Colonic mucosa (tissue), 4 donors: ENCODE results near the gene VPS4A. TPM values are rescaled to one million over a fixed set of nuclear protein-coding genes. Genes with fewer than 3 reads are reported as not detected.

Source experiments
- DNase-seq: peaks from one replicate; pipeline ENCODE4 v3.0.0-alpha.2; 2020
- H3K27ac ChIP-seq: fragments of 200-600 bp; one replicate; pipeline ENCODE4 v1.8.0; 2021
- H3K27me3 ChIP-seq: fragments of 200-600 bp; one replicate; pipeline ENCODE4 v1.8.0; 2021
- H3K36me3 ChIP-seq: fragments of 200-600 bp; one replicate; pipeline ENCODE4 v1.8.0; 2021
- H3K4me1 ChIP-seq: fragments of 200-600 bp; one replicate; pipeline ENCODE4 v1.8.0; 2021; ENCODE audit warnings: mild to moderate bottlenecking
- H3K4me3 ChIP-seq: fragments of 200-600 bp; one replicate; pipeline ENCODE4 v1.8.0; 2021
- H3K9ac ChIP-seq, 2 donors: one replicate each; pipeline ENCODE4 v1.7.0; 2013; ENCODE audit warnings: control low read depth in 2 of 2, low read depth in 2 of 2, low read length in 2 of 2
- H3K9me3 ChIP-seq: fragments of 200-600 bp; one replicate; pipeline ENCODE4 v1.8.0; 2021
- intact Hi-C: fragments of 100-400 bp; cut with DNase I; formaldehyde crosslinking; loops from one replicate; pipeline ENCODE4 v1.14.1; 2022
- total RNA-seq, 2 donors: library from RNA; stranded (reverse); fragmentation: NEBNext Ultra II Directional in 1 of 2; extraction: Animal tissue kit (Norgen Biotek cat#: 25700) in 1 of 2; gene quantifications; one replicate each; pipeline ENCODE4 v1.2.1, GENCODE V29; 2021
- TF ChIP-seq, protein P1 (sequence below): fragments of 200-600 bp; IDR thresholded peaks from one replicate; pipeline ENCODE4 v1.8.0; 2022; ENCODE audit warnings: antibody characterized with exemption, mild to moderate bottlenecking
- donor health status: healthy.
- donor health status: DM: no; HTN: no; CAD: no.
- donor health status: DM: no; HTN: no; CAD: no.

Gene VPS4A
- total RNA-seq, 2 donors from 2014 or later: 32.0 to 33.6 TPM

DNA sequence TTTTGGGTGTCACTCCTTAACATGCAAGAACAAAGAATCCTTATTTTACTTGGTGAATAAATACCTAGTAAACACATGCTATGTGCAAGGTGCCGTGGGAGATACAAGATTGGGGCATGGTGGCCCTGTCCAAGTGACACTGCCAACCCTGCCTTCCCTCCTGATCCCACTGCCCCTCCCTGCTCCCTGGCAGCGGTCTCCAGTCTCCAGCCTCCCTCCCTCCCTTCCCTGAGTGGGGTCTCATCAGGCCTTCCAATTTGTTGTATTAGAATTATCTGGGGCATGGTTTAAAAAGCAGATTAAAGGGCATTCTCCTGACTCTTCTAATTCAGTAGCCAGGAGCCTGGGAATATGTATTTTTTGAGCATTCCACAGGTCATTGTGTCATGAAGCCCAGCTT lies 52.9 kb downstream of the VPS4A start:
- Histone ChIP-seq H3K36me3 (peaks cover 12% of the 10 kb centered on the region), H3K9me3 (no peaks in the 10 kb centered on the region), H3K27ac (no peak overlapping the region), H3K4me1 (no peaks in the 10 kb centered on the region), H3K9ac (no peak overlapping the region), H3K4me3 (no peak overlapping the region), H3K27me3 (no peaks in the 10 kb centered on the region)
- intact Hi-C loops: no loop called here
- no peak for DNase-seq
- TF ChIP-seq, protein P1, sequence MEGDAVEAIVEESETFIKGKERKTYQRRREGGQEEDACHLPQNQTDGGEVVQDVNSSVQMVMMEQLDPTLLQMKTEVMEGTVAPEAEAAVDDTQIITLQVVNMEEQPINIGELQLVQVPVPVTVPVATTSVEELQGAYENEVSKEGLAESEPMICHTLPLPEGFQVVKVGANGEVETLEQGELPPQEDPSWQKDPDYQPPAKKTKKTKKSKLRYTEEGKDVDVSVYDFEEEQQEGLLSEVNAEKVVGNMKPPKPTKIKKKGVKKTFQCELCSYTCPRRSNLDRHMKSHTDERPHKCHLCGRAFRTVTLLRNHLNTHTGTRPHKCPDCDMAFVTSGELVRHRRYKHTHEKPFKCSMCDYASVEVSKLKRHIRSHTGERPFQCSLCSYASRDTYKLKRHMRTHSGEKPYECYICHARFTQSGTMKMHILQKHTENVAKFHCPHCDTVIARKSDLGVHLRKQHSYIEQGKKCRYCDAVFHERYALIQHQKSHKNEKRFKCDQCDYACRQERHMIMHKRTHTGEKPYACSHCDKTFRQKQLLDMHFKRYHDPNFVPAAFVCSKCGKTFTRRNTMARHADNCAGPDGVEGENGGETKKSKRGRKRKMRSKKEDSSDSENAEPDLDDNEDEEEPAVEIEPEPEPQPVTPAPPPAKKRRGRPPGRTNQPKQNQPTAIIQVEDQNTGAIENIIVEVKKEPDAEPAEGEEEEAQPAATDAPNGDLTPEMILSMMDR: no peak

- no peak overlapping the region for H3K27ac ChIP-seq
- no peaks in the 10 kb centered on the region for H3K27me3 ChIP-seq
- no peak overlapping the region for H3K4me3 ChIP-seq
- H3K9ac ChIP-seq: no peak overlapping the region
- H3K4me1 ChIP-seq: no peaks in the 10 kb centered on the region
- no peak for DNase-seq
- TF ChIP-seq, protein P1: no peak
- no peaks in the 10 kb centered on the region for H3K9me3 ChIP-seq
- H3K36me3 ChIP-seq: peaks cover 12% of the 10 kb centered on the region
- intact Hi-C loops: no loop called here
Observed at GRCh38 chr16:69365901-69366300, 54.8 kb downstream of the VPS4A start.

GRCh38 chr16:69366431-69366830 lies 55.3 kb downstream of the VPS4A start:
- H3K4me1 ChIP-seq: no peaks in the 10 kb centered on the region
- H3K36me3 ChIP-seq: peaks cover 12% of the 10 kb centered on the region
- intact Hi-C loops: no loop called here
- DNase-seq: no peak
- H3K9ac ChIP-seq: no peak overlapping the region
- TF ChIP-seq, protein P1: no peak
- H3K9me3 ChIP-seq: no peaks in the 10 kb centered on the region
- H3K27ac ChIP-seq: no peak overlapping the region
- H3K27me3 ChIP-seq: no peaks in the 10 kb centered on the region
- no peak overlapping the region for H3K4me3 ChIP-seq

DNA sequence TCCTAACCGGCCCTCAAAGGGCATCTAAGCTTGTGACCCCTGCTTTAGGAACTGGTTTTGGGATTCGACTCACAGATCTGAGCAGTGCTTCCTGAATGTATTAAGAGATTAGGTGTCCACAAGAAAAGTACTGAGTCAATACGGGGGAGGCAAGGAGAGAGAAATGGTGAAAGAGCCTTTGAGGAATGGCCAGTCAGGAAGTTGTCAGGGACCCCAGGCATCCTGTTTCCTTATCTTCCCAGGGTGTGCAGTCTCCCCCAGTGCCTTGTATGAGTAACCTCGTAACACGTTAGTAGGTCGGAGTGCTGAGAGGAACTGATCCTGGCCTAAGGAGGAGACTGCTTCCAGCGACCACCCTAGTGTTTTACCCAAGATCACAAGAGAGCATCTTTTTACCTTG lies 56.8 kb downstream of the VPS4A start:
- Histone ChIP-seq H3K27me3 (no peaks in the 10 kb centered on the region), H3K36me3 (peaks cover 17% of the 10 kb centered on the region), H3K27ac (no peak overlapping the region), H3K9me3 (no peaks in the 10 kb centered on the region), H3K9ac (no peak overlapping the region), H3K4me1 (no peaks in the 10 kb centered on the region), H3K4me3 (no peak overlapping the region)
- TF ChIP-seq, protein P1: no peak
- no peak for DNase-seq
- intact Hi-C loops: no loop called here

DNA sequence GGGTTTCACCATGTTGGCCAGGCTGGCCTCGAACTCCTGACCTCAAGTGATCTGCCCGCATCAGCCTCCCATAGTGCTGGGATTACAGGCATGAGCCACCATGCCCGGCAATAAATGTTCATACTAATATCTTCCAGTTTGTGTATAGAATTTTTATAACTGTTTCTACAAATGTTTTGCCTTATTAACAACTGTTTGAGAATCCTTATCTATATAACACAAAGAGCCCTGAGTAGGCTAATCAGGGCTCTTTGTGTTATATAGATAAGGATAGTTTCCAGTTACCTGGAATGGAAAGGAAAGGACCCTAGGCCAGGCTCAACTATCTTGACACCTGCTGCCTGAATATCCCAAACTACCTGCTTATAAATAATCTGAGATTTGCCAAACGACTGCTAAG lies 57.7 kb downstream of the VPS4A start:
- TF ChIP-seq, protein P1: no peak
- no peaks in the 10 kb centered on the region for H3K4me1 ChIP-seq
- H3K9me3 ChIP-seq: no peaks in the 10 kb centered on the region
- H3K27me3 ChIP-seq: no peaks in the 10 kb centered on the region
- no peak overlapping the region for H3K9ac ChIP-seq
- H3K4me3 ChIP-seq: no peak overlapping the region
- H3K27ac ChIP-seq: no peak overlapping the region
- no peak for DNase-seq
- intact Hi-C loops: no loop called here
- H3K36me3 ChIP-seq: peaks cover 17% of the 10 kb centered on the region

DNA sequence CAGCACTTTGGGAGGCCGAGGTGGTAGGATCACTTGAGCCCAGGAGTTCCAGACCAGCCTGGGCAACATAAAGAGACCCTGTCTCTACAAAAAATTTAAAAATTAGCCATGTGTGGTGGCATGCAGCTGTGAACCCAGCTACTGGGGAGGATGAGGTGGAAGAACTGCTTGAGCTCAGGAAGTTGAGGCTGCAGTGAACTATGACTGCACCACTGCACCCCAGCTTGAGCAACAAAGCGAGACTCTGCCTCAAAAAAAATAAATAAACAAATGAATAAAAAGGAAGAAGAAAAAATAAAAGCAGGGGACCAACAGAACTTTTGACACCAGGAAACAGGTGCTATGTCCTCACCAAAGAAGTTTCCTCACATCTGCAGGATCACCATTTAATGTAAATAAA lies 60.4 kb downstream of the VPS4A start:
- no peak overlapping the region for H3K27ac ChIP-seq
- intact Hi-C loops: loop anchor here (10.0 kb wide), 1 partner anchor 57 kb away; the partner anchor contains the start of gene VPS4A
- TF ChIP-seq, protein P1: no peak
- no peaks in the 10 kb centered on the region for H3K4me1 ChIP-seq
- no peaks in the 10 kb centered on the region for H3K9me3 ChIP-seq
- H3K36me3 ChIP-seq: peaks cover 5% of the 10 kb centered on the region
- no peak overlapping the region for H3K9ac ChIP-seq
- DNase-seq: no peak
- no peak overlapping the region for H3K4me3 ChIP-seq
- no peaks in the 10 kb centered on the region for H3K27me3 ChIP-seq
